GM18861 (cell line): ENCODE data around the gene CA4.
"Not testable (repeated sequence)": the region's sequence is repeated elsewhere in the genome, so short reads cannot be mapped to it uniquely, and the experiment has no call there.

Experiments used
- ATAC-seq: cut with Tn5 transposase; IDR thresholded peaks from one replicate; pipeline ENCODE4 v1.9.1; 2021; ENCODE audit not compliant: unreplicated experiment

CA4 gene

GRCh38 chr17:60171753-60172079 is 21.9 kb downstream of the CA4 start:
- no peak for ATAC-seq

DNA sequence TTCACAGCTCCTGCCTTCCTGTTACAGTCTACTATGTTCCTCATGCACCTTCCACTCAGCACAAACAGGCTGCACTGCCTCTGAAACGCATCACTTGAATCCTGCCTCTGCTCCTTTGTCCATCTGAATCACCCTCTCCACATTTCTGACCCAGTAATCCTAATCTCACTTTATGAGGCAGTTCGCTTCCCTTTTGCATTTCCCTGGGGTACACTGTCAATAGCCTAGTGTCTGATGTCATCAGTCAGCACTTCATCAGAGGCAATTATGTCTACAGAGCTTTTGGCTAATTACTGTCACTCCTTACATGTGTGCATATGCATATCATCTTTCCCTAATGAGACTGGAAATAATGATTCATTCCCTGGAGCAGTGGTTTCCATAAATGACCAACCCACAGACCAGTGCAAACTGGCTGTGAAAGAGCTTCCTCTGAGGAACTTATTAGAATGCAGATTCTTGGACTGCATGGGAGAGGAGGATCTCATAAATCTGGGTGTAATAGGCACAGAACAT is 23.6 kb downstream of the CA4 start:
- ATAC-seq, result no peak

GRCh38 chr17:60174035-60174434 is 24.3 kb downstream of the CA4 start:
- no peak for ATAC-seq

- not testable (repeated sequence) for ATAC-seq
Observed at GRCh38 chr17:60174767-60175166, 25.0 kb downstream of the CA4 start.

- not testable (repeated sequence) for ATAC-seq
Observed at GRCh38 chr17:60176763-60177162, 27.0 kb downstream of the CA4 start.

GRCh38 chr17:60178180-60178579 is 28.4 kb downstream of the CA4 start:
- ATAC-seq, result not testable (repeated sequence)

DNA sequence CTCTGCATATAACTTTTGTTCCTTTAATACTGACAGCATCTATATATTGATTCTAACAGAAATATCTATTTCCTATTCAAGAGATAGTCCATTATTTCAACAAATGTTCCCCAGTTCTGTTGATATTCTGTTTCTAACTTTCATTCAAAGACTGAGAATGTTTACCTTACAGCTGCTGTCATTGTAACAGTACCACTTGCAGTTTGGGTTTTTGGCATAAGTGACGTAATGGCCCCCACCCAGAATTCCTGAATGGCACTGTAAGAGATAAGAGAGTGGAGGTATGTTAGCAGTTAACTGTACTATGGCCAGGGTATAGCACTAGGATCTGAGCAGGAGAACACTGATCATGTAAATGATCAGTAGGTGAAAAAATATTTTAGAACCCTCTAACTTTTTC is 30.6 kb downstream of the CA4 start:
- ATAC-seq, result not testable (repeated sequence)

DNA sequence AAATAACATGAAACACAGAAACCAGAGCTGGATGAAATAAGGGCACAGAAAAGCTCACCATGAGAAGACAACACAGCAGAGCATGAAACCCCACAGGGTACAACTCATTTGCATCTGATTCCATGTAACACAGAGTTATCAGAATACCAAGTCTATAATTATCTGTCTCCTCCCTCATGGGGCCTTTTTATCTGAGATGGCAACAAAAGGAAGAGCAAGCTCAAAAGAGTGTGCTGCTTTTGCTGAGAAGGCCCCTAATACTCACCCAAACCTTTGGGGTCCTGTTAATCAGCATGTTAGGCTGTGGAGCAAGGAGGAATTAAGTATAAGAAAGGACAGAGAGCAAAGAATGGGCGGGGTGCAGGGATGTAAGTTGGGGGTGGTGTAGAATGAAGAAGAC is 36.6 kb downstream of the CA4 start:
- not testable (repeated sequence) for ATAC-seq

- not testable (repeated sequence) for ATAC-seq
Observed at GRCh38 chr17:60186846-60187745, 37.3 kb downstream of the CA4 start.

GRCh38 chr17:60188759-60189158 is 39.0 kb downstream of the CA4 start:
- ATAC-seq, result no peak

DNA sequence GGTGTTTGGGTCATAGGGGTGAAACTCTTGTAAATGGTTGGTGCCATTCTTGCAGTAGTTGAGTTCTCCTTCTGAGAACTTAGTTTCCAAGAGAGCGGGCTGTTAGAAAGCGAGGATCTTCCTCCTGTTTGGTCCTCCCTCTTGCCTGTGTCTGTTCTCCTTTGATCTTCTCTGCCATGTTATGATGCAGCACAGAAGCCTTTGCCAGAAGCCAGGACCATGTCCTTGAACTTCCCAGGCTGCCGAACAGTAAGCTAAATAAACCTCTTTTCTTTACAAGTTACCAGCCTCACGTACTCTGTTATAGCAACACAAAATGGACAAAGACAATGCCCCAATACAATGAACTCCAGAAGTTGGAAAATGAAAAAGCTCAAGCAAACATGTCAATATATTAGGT is 40.3 kb downstream of the CA4 start:
- not testable (repeated sequence) for ATAC-seq

- ATAC-seq, result not testable (repeated sequence)
Observed at GRCh38 chr17:60193032-60193431, 43.3 kb downstream of the CA4 start.

GRCh38 chr17:60193482-60193881 is 43.7 kb downstream of the CA4 start:
- no peak for ATAC-seq

- not testable (repeated sequence) for ATAC-seq
Observed at GRCh38 chr17:60194141-60194540, 44.4 kb downstream of the CA4 start.

DNA sequence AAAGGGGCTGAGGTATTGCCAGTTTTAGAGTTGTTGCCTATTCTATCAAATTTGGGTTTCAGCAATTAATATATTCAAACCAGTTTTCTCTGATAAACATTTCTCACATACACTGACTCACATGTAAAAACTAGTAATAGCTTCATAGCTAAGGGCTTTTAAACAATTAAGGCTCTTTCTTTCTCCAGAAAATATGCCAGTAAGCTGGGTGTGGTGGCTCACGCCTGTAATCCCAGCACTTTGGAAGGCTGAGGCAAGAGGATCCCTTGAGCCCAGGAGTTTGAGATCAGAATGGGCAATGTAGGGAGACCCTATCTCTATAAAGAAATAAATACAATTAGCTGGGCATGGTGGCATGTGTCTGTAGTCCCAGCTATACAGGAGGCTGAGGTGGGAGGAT is 48.9 kb downstream of the CA4 start:
- ATAC-seq, result not testable (repeated sequence)

- ATAC-seq, result not testable (repeated sequence)
Observed at GRCh38 chr17:60205782-60206181, 56.0 kb downstream of the CA4 start.

DNA sequence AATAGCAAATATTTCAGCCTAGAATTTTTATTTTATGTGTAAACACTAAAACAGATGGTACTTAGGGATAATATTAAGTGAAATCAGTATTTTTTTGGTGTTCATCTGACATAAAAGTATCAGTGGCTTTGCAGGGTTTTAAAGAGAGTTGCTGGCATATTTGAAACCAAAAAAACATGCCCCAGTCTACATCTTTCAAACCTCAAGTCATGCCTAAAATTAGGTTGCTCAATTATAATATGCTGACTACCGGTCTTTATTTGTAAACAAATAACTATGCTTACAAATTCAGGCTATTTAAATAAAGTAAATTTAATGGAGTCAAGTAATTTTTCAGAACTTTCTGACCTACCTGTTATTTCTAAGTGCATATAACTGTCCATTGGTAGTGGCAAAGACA is 58.5 kb downstream of the CA4 start:
- ATAC-seq, result not testable (repeated sequence)
